ENCODE results near the gene LPO. TPM values are rescaled to one million over a fixed set of nuclear protein-coding genes. Genes with fewer than 3 reads are reported as not detected.

Gene LPO
- total RNA-seq, 1 donor from 2014 or later: not detected

DNA sequence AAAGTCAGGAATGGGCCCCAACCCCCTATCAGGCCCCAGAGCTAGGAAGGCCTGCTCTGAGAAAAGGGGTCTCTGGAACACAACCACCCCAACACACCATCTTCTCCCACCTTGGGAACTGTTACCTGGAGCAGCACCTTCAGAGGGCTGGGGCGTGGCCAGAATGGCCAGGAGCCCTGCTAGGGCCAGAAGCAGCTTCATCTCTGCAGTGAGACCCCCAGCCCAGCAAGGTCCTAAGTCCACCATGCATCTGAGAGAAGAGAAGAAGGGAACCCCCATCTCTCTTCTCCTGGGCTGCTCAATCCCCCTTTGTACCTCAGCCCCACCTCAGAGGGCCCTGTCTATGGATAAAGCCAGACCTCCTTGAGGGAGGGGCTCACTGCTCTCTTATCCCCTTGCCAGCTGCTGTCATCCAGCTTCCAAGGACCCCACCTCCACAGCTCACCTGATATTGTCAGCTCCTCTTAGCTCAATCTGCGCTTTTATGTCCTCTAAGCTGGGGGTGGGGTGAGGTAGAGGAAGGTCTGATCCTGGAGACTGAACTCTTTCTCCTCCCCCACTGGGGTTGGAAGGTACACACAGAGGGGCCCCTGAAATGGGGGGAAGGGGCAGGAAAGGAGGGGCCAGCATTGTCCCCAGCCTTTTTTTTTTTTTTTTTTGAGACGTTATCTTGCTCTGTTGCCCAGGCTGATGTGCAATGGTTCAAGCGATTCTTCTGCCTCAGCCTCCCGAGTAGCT, 42.3 kb downstream of the LPO start, which contains the start of gene MPO:
MPO (minus strand) TSS at position 456 of the 738 bp plus-strand sequence; CDS start at position 279, 177 bp downstream.
- no peak for DNase-seq
- intact Hi-C loops (cut with DNase I): no loop called here
- H3K27ac ChIP-seq: no peak within 1 kb of the TSS
- H3K4me3 ChIP-seq: no peak within 1 kb of the TSS
- no peaks in the 10 kb centered on the region for H3K27me3 ChIP-seq
- TF ChIP-seq, protein P1, sequence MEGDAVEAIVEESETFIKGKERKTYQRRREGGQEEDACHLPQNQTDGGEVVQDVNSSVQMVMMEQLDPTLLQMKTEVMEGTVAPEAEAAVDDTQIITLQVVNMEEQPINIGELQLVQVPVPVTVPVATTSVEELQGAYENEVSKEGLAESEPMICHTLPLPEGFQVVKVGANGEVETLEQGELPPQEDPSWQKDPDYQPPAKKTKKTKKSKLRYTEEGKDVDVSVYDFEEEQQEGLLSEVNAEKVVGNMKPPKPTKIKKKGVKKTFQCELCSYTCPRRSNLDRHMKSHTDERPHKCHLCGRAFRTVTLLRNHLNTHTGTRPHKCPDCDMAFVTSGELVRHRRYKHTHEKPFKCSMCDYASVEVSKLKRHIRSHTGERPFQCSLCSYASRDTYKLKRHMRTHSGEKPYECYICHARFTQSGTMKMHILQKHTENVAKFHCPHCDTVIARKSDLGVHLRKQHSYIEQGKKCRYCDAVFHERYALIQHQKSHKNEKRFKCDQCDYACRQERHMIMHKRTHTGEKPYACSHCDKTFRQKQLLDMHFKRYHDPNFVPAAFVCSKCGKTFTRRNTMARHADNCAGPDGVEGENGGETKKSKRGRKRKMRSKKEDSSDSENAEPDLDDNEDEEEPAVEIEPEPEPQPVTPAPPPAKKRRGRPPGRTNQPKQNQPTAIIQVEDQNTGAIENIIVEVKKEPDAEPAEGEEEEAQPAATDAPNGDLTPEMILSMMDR (IDR thresholded peaks at IDR 0.05): no peak
- H3K4me1 ChIP-seq: no peaks in the 10 kb centered on the region
- H3K9me3 ChIP-seq: no peaks in the 10 kb centered on the region
- no peak for ATAC-seq
- H3K36me3 ChIP-seq: no peaks in the 10 kb centered on the region

DNA sequence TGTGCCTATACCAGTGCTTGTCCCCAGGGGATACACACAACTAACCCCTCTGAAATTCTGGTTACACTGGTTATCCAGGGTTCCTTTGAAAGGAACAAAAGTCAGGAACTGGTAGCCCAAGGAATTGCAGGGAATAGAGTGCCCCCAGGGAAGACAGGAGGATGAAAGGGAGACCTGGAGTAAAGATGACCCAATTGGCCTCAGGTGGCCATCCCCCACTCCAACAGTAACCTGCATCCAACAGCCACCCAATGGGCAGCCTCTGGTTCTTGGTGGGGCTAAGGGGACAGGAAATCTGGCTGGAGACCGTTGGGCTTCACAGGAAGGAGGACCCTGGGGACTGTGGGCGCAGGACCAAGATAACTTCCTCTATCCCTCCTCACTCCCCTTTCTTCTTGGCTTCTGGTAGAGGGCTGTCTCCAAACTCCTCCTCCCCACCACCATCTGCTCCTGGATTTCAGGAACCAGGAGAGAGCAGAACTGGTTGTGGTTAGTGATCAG, 43.2 kb downstream of the LPO start:
- Histone ChIP-seq H3K27ac (no peak overlapping the region), H3K27me3 (no peaks in the 10 kb centered on the region), H3K36me3 (no peaks in the 10 kb centered on the region), H3K4me3 (no peak overlapping the region), H3K4me1 (no peaks in the 10 kb centered on the region), H3K9me3 (no peaks in the 10 kb centered on the region)
- intact Hi-C loops (cut with DNase I): no loop called here
- TF ChIP-seq, protein P1 (IDR thresholded peaks at IDR 0.05): no peak
- DNase-seq: no peak
- no peak for ATAC-seq

DNA sequence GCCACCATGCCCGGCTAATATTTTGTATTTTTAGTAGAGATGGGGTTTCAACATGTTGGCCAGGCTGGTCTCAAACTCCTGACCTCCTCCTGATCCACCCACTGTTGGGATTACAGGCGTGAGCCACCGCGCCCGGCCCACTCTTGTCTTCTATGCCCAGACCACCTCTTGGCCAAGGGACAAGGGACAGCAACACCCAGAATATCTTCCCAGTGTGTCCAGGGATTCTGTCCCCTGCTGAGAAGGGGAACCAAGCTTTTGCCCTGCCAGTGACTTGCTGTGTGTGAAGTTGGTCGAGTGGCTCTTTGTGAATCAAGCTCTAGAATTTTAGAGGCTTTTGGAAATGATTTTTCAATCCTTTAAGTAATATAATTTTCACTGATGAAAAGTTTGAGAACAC, 44.1 kb downstream of the LPO start:
- H3K27ac ChIP-seq: no peak overlapping the region
- no peaks in the 10 kb centered on the region for H3K4me1 ChIP-seq
- DNase-seq (peak; percentile 38), ATAC-seq (no peak)
- no peak overlapping the region for H3K4me3 ChIP-seq
- intact Hi-C loops (cut with DNase I): no loop called here
- H3K9me3 ChIP-seq: no peaks in the 10 kb centered on the region
- no peaks in the 10 kb centered on the region for H3K36me3 ChIP-seq
- TF ChIP-seq, protein P1 (IDR thresholded peaks at IDR 0.05): no peak
- no peaks in the 10 kb centered on the region for H3K27me3 ChIP-seq

DNA sequence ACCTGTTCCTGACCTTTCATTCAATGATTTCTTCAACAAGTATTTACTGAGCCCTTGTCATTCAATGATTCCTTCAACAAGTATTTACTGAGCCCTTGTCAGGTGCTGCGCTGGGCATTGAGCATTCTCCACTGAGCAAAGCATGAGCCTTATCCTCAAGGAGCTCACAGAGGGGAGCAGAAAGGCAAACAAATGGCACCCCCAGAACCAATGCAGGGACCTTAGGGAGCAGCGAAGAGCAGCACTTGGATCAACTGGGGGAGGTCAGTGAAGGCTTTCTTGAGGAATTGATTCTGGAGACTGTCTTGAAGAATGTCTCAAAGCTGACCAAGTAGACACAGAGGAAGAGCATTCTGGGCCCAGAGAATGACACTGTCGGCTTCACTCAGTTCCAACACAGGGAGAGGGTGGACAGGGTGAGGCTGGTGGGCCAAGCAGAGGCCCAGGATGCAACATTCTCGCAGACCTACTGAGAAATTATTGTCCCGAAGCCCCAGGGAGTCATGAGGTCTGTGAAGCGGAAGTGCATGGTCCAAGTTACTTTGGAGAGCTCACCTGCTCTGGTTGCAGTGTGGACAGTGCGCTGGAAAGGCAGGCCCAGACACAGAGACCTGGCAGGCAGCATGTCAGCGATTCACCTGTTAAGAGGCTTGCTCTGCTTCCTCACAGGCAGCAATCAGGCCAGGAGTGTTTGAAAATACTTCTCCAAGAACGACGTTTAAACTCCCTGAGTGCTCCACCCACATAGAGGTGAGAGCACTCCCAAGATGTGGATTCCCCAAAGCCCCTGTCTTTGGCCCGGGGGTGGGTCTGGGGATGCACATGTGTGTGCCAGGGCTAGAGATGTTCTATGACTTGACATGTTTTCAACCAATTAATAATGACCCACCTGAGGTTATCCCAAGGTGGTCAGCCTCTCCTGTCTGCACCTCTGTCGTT, 45.6 kb downstream of the LPO start:
- H3K27me3 ChIP-seq: peaks cover under 1% of the 10 kb centered on the region
- DNase-seq (peak; percentile 35), ATAC-seq (no peak)
- H3K4me3 ChIP-seq: no peak overlapping the region
- H3K27ac ChIP-seq: no peak overlapping the region
- TF ChIP-seq, protein P1 (IDR thresholded peaks at IDR 0.05): no peak
- H3K36me3 ChIP-seq: no peaks in the 10 kb centered on the region
- H3K9me3 ChIP-seq: no peaks in the 10 kb centered on the region
- H3K4me1 ChIP-seq: no peaks in the 10 kb centered on the region
- intact Hi-C loops (cut with DNase I): no loop called here

DNA sequence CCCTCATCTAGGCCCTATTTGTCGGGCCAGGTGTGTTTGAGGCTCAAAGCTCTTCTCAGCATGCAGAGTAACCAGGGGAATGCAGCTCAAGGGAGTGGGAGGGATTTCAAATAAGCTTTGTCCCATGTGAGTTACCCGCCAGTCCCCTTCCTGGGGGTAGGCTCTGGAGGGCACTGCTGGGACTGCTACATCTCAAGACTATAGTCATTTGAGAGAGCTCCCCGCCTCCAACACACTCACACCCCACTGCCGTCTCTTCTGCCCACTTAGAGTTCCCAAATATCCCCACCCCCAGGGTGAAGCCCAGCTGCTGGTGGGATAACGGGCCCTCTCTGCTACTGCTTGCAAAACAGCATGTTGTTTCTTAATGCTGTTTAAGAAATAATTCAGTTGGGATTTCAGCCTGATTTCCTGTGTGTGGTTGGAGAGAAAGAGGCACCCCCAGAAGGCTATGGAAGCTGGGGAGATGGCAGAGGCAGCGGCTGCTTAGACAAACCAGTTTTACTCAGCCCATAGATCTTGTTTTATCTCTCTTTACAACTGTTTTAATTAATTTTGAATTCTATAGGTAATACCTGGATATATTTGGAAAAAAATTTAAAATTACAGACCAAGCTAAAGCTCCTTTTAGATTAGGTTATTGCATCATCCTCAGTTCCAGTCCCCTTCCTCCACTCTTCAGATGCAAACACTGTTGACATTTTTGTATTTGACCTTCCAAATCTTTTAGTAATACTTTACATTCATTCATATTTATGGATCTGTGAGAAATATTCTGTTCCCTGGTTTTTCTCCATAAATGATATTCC, 46.4 kb downstream of the LPO start:
- no peak overlapping the region for H3K4me3 ChIP-seq
- H3K27ac ChIP-seq: no peak overlapping the region
- peak; percentile 37 for DNase-seq
- no peaks in the 10 kb centered on the region for H3K36me3 ChIP-seq
- no peaks in the 10 kb centered on the region for H3K9me3 ChIP-seq
- peak; percentile 36 for ATAC-seq
- peaks cover 8% of the 10 kb centered on the region for H3K27me3 ChIP-seq
- TF ChIP-seq, protein P1 (IDR thresholded peaks at IDR 0.05): no peak
- no peaks in the 10 kb centered on the region for H3K4me1 ChIP-seq
- intact Hi-C loops (cut with DNase I): no loop called here

All from upper lobe of right lung (tissue), 1 donor.